Naive thymus-derived CD4-positive, alpha-beta T cell (primary cell): ENCODE measurements around the gene AVEN. TPM values are rescaled to one million over a fixed set of nuclear protein-coding genes. Genes with fewer than 3 reads are reported as not detected.

ENCODE experiments used
- polyA plus RNA-seq, 2 donors: library from polyadenylated mRNA; unstranded; fragments of 300-500 nt; fragmentation: Illumina TruSeq; gene quantifications; one replicate each; pipeline ENCODE4 v1.2.3, GENCODE V29; 2021
- total RNA-seq, 6 experiments: library from RNA in 5 of 6; stranded (reverse) in 5 of 6; gene quantifications; 1 replicate in 5 of 6; 2 replicates in 1 of 6; pipeline ENCODE4 v1.2.3 and lab custom pipeline; 2021 to 2026

AVEN gene
- total and polyA plus RNA-seq, 7 experiments from 2014 or later, result 6.4 to 12.8 (median 6.8) TPM

Other genes starting within 250 kb of the AVEN start
- gene CHRM5, start 70.7 kb downstream of the AVEN start, total RNA-seq, result not detected
- under 1 TPM in 1 of 2 donors, not detected in 1; 0.15 TPM for gene CHRM5, start 70.7 kb downstream of the AVEN start, polyA plus RNA-seq
- 10 to 100 TPM; 30.1 to 65.1 (median 36.9) TPM for gene EMC7, start 62.7 kb upstream of the AVEN start, total RNA-seq
- gene EMC7, start 62.7 kb upstream of the AVEN start, polyA plus RNA-seq, result 100 to 1,000 TPM in 1 of 2 donors, 10 to 100 TPM in 1; 95.0 to 112 TPM
- gene PGBD4, start 62.9 kb upstream of the AVEN start, total RNA-seq, result 1 to 10 TPM; 3.2 to 6.5 (median 4.2) TPM
- 1 to 10 TPM; 1.5 to 2.0 TPM for gene PGBD4, start 62.9 kb upstream of the AVEN start, polyA plus RNA-seq
- 10 to 100 TPM; 21.8 to 40.3 (median 33.0) TPM for gene KATNBL1, start 170.9 kb upstream of the AVEN start, total RNA-seq
- 10 to 100 TPM; 32.9 to 41.1 TPM for gene KATNBL1, start 170.9 kb upstream of the AVEN start, polyA plus RNA-seq
- 10 to 100 TPM; 62.4 to 83.8 (median 65.5) TPM for gene EMC4, start 185.8 kb upstream of the AVEN start, total RNA-seq
- 100 to 1,000 TPM; 166 to 212 TPM for gene EMC4, start 185.8 kb upstream of the AVEN start, polyA plus RNA-seq